ENCODE measurements around the gene DCN. TPM values are rescaled to one million over a fixed set of nuclear protein-coding genes. Genes with fewer than 3 reads are reported as not detected.

DCN gene
- total and polyA plus RNA-seq, 2 donors (not counting 3 experiments of a cell fraction or from before 2014, with no cell fraction given), result 0.42 to 0.43 TPM

GRCh38 chr12:91176915-91177314, 5.7 kb downstream of the DCN start:
- no peak overlapping the region for H3K9ac ChIP-seq (replicated peaks; ENCODE audit: extremely low read depth, insufficient read depth, low read length)
- dilution Hi-C loops (cut with MboI; ENCODE audit: extremely low pct_ligation_motif_present, low sequenced_read_pairs), result no loop called here
- H3K4me2 ChIP-seq (ENCODE audit: insufficient read depth, low read length), result no peak overlapping the region

DNA sequence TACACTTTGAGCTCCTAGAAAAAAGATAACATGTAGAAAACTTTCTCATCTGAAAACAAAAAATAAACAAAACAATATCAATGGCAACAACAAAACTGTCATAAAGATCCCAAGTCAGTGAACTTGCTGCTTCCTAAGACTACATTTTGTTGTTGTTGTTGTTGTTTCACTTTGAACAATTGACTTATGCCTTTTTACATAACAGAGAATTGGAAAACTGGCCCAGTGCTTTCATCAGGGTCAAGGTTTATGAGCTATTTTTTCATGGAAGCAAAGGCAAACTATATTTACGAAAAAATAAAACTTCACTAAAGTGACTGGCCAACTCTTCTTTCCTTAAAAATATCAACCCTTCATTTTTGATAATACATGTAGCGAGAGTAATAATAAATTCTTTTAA, 6.3 kb downstream of the DCN start:
- Histone ChIP-seq H3K79me2 (ENCODE audit: control insufficient read depth, insufficient read depth, low read length) (no peaks in the 10 kb centered on the region), H3K4me2 (ENCODE audit: insufficient read depth, low read length) (no peak overlapping the region), H3K9me3 (replicated peaks; ENCODE audit: control insufficient read depth, insufficient read depth, low read length) (no peaks in the 10 kb centered on the region), H3K9ac (replicated peaks; ENCODE audit: extremely low read depth, insufficient read depth, low read length) (no peak overlapping the region), H3K36me3 (ENCODE audit: control insufficient read depth in 2 of 2, extremely low read depth in 1 of 2, insufficient read depth in 2 of 2, low read length in 2 of 2) (no peaks in the 10 kb centered on the region), H4K20me1 (replicated peaks; ENCODE audit: control insufficient read depth, extremely low read depth, insufficient read depth, low read length) (no peaks in the 10 kb centered on the region), H3K27ac (ENCODE audit: insufficient read depth, low read depth, low read length) (no peak overlapping the region), H3K4me1 (ENCODE audit: control insufficient read depth, extremely low read depth, insufficient read depth, low read length) (peaks cover 10% of the 10 kb centered on the region), H3K9me1 (replicated peaks; ENCODE audit: control insufficient read depth, extremely low read depth, insufficient read depth, low read length) (no peaks in the 10 kb centered on the region), H3K27me3 (ENCODE audit: control insufficient read depth in 2 of 2, insufficient read depth in 2 of 2, low read length in 2 of 2) (no peaks in the 10 kb centered on the region), H2AFZ (ENCODE audit: low read depth, low read length) (no peak overlapping the region), H3K4me3 (replicated peaks in 1 of 3; ENCODE audit: insufficient read depth in 1 of 3, low read depth in 1 of 3, low read length in 3 of 3) (no peak overlapping the region)
- FAIRE-seq (no peak), DNase-seq (ENCODE audit: low read depth, low spot score) (no peak)
- ChIA-PET CTCF (interaction anchor here (0.6 to 8.9 kb wide), 9 partner anchors 9 to 198 kb away, joined by 3 to 107 read pairs (median 4); partner anchors contain the start of gene LUM), POLR2A (no interaction called here)
- TF ChIP-seq POLR2A (IDR thresholded peaks at IDR 0.05; ENCODE audit: low read depth, low read length) (no peak), MYC (IDR thresholded peaks at IDR 0.05; ENCODE audit: low read depth, low read length) (no peak), GATA2 (IDR thresholded peaks at IDR 0.05; ENCODE audit: insufficient read depth, insufficient read length, low read depth, low read length) (no peak), EZH2 (IDR thresholded peaks at IDR 0.05; ENCODE audit: borderline replicate concordance, low read depth, low read length, severe bottlenecking) (no peak), FOS (IDR thresholded peaks at IDR 0.05; ENCODE audit: borderline replicate concordance, insufficient read depth, low read length) (no peak), POLR2AphosphoS5 (IDR thresholded peaks at IDR 0.05; ENCODE audit: insufficient read depth, low read depth, low read length) (no peak), JUN (IDR thresholded peaks at IDR 0.05; ENCODE audit: borderline replicate concordance, insufficient read depth, insufficient read length, low read depth) (no peak)
- TF ChIP-seq, protein P1, sequence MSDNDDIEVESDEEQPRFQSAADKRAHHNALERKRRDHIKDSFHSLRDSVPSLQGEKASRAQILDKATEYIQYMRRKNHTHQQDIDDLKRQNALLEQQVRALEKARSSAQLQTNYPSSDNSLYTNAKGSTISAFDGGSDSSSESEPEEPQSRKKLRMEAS (IDR thresholded peaks at IDR 0.05; ENCODE audit: insufficient read depth, insufficient read length), result no peak
- TF ChIP-seq, protein P2, sequence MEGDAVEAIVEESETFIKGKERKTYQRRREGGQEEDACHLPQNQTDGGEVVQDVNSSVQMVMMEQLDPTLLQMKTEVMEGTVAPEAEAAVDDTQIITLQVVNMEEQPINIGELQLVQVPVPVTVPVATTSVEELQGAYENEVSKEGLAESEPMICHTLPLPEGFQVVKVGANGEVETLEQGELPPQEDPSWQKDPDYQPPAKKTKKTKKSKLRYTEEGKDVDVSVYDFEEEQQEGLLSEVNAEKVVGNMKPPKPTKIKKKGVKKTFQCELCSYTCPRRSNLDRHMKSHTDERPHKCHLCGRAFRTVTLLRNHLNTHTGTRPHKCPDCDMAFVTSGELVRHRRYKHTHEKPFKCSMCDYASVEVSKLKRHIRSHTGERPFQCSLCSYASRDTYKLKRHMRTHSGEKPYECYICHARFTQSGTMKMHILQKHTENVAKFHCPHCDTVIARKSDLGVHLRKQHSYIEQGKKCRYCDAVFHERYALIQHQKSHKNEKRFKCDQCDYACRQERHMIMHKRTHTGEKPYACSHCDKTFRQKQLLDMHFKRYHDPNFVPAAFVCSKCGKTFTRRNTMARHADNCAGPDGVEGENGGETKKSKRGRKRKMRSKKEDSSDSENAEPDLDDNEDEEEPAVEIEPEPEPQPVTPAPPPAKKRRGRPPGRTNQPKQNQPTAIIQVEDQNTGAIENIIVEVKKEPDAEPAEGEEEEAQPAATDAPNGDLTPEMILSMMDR (IDR thresholded peaks at IDR 0.05; ENCODE audit: extremely low read depth in 1 of 2, insufficient read depth in 1 of 2, low read depth in 1 of 2, low read length in 2 of 2), result no peak
- BruUV-seq (replicated peaks), result no TSS peak
- intact Hi-C loops (cut with micrococcal nuclease) (no loop called here), dilution Hi-C loops (cut with MboI; ENCODE audit: extremely low pct_ligation_motif_present, low sequenced_read_pairs) (no loop called here)

More at GRCh38 chr12:91176915-91177314, 5.7 kb downstream of the DCN start:
- Histone ChIP-seq H4K20me1 (replicated peaks; ENCODE audit: control insufficient read depth, extremely low read depth, insufficient read depth, low read length) (no peaks in the 10 kb centered on the region), H3K9me3 (replicated peaks; ENCODE audit: control insufficient read depth, insufficient read depth, low read length) (no peaks in the 10 kb centered on the region), H3K4me1 (ENCODE audit: control insufficient read depth, extremely low read depth, insufficient read depth, low read length) (peaks cover 10% of the 10 kb centered on the region), H3K9me1 (replicated peaks; ENCODE audit: control insufficient read depth, extremely low read depth, insufficient read depth, low read length) (no peaks in the 10 kb centered on the region), H3K27me3 (ENCODE audit: control insufficient read depth in 2 of 2, insufficient read depth in 2 of 2, low read length in 2 of 2) (no peaks in the 10 kb centered on the region), H2AFZ (ENCODE audit: low read depth, low read length) (no peak overlapping the region), H3K79me2 (ENCODE audit: control insufficient read depth, insufficient read depth, low read length) (no peaks in the 10 kb centered on the region), H3K4me3 (replicated peaks in 1 of 3; ENCODE audit: insufficient read depth in 1 of 3, low read depth in 1 of 3, low read length in 3 of 3) (no peak overlapping the region), H3K27ac (ENCODE audit: insufficient read depth, low read depth, low read length) (no peak overlapping the region), H3K36me3 (ENCODE audit: control insufficient read depth in 2 of 2, extremely low read depth in 1 of 2, insufficient read depth in 2 of 2, low read length in 2 of 2) (no peaks in the 10 kb centered on the region)
- POLR2A ChIA-PET, result no interaction called here
- TF ChIP-seq JUN (IDR thresholded peaks at IDR 0.05; ENCODE audit: borderline replicate concordance, insufficient read depth, insufficient read length, low read depth) (no peak), POLR2A (IDR thresholded peaks at IDR 0.05; ENCODE audit: low read depth, low read length) (no peak), FOS (IDR thresholded peaks at IDR 0.05; ENCODE audit: borderline replicate concordance, insufficient read depth, low read length) (no peak), EZH2 (IDR thresholded peaks at IDR 0.05; ENCODE audit: borderline replicate concordance, low read depth, low read length, severe bottlenecking) (no peak), GATA2 (IDR thresholded peaks at IDR 0.05; ENCODE audit: insufficient read depth, insufficient read length, low read depth, low read length) (no peak)
- TF ChIP-seq, protein P1 (IDR thresholded peaks at IDR 0.05; ENCODE audit: insufficient read depth, insufficient read length), result no peak
- DNase-seq (ENCODE audit: low read depth, low spot score), result no peak
- intact Hi-C loops (cut with micrococcal nuclease), result no loop called here
- FAIRE-seq, result no peak
- CTCF ChIA-PET, result interaction anchor here (0.9 to 8.9 kb wide), 9 partner anchors 9 to 199 kb away, joined by 3 to 107 read pairs (median 4); partner anchors contain the start of gene LUM
- BruUV-seq (replicated peaks), result no TSS peak
